GM21381 (cell line): Measurements from ENCODE around the gene WDR48.

Experiments
- ATAC-seq: cut with Tn5 transposase; IDR thresholded peaks from one replicate; pipeline ENCODE4 v1.9.1; 2021; ENCODE audit warnings: mild to moderate bottlenecking, moderate library complexity; ENCODE audit not compliant: unreplicated experiment

The WDR48 gene

GRCh38 chr3:39101022-39101689 is 49.3 kb downstream of the WDR48 start:
- peak; percentile 60 for ATAC-seq

GRCh38 chr3:39102504-39103323 is 50.9 kb downstream of the WDR48 start:
- no peak for ATAC-seq

- no peak for ATAC-seq
These were observed 51.5 kb downstream of the WDR48 start for GRCh38 chr3:39103324-39103693.

- ATAC-seq, result no peak
These were observed 52.2 kb downstream of the WDR48 start for GRCh38 chr3:39103791-39104552.

GRCh38 chr3:39104961-39105686 is 53.3 kb downstream of the WDR48 start:
- ATAC-seq, result no peak

GRCh38 chr3:39105687-39106063 is 53.9 kb downstream of the WDR48 start:
- no peak for ATAC-seq

GRCh38 chr3:39106281-39106811 is 54.5 kb downstream of the WDR48 start:
- ATAC-seq, result no peak

- peak; percentile 2 for ATAC-seq
These were observed 55.1 kb downstream of the WDR48 start for GRCh38 chr3:39106851-39107387.

- peak; percentile 50 for ATAC-seq
These were observed 55.8 kb downstream of the WDR48 start, which contains the start of the genes GORASP1 and TTC21A for GRCh38 chr3:39107388-39108199. Gene GORASP1 (minus strand): TSS chr3:39107627. CDS start chr3:39107541, 86 bp downstream. Gene TTC21A (plus strand): TSS chr3:39107680. CDS start chr3:39107838, 158 bp downstream.

GRCh38 chr3:39108200-39108710 is 56.4 kb downstream of the WDR48 start:
- ATAC-seq, result peak; percentile 79

- ATAC-seq, result no peak
These were observed 57.3 kb downstream of the WDR48 start for GRCh38 chr3:39109086-39109485.

- ATAC-seq, result no peak
These were observed 58.3 kb downstream of the WDR48 start for GRCh38 chr3:39110041-39110639.

GRCh38 chr3:39112113-39112512 is 60.3 kb downstream of the WDR48 start:
- no peak for ATAC-seq

GRCh38 chr3:39112535-39112934 is 60.7 kb downstream of the WDR48 start:
- ATAC-seq, result no peak

- ATAC-seq, result no peak
These were observed 61.5 kb downstream of the WDR48 start for GRCh38 chr3:39113291-39113690.

GRCh38 chr3:39114456-39114855 is 62.6 kb downstream of the WDR48 start:
- no peak for ATAC-seq

- ATAC-seq, result no peak
These were observed 64.1 kb downstream of the WDR48 start for GRCh38 chr3:39115870-39116269.

- ATAC-seq, result no peak
These were observed 66.3 kb downstream of the WDR48 start for GRCh38 chr3:39118079-39118478.
